Naive thymus-derived CD4-positive, alpha-beta T cell (primary cell): ENCODE measurements around the gene HID1. TPM values are rescaled to one million over a fixed set of nuclear protein-coding genes. Genes with fewer than 3 reads are reported as not detected.
"Not testable (repeated sequence)": the region's sequence is repeated elsewhere in the genome, so short reads cannot be mapped to it uniquely, and the experiment has no call there.

Source experiments
- ATAC-seq: fragments of 150-1000 bp; cut with Tn5 transposase; 2 replicates; pipeline ENCODE4 v1.10.0; 2021; ENCODE audit warnings: mild to moderate bottlenecking, moderate library complexity
- CTCF ChIA-PET: fragments of 350-600 bp; sonication (Branson Sonifier 250); formaldehyde crosslinking; loops from one replicate; lab custom pipeline; 2021; ENCODE audit warnings: antibody characterized with exemption; lab: Charles Lee
- POLR2A ChIA-PET: fragments of 350-600 bp; sonication (Branson Sonifier 250); formaldehyde crosslinking; loops from one replicate; lab custom pipeline; 2021; ENCODE audit warnings: antibody characterized with exemption, inconsistent platforms; lab: Charles Lee
- DNase-seq, 9 donors: peaks; one replicate each; pipeline versions ENCODE4 v3.0.0 to v3.0.0-alpha.2; 2020 to 2022; ENCODE audit warnings: mixed read lengths in 1 of 9
- H3K27ac ChIP-seq: one replicate; pipeline ENCODE4 v1.7.0; 2013; ENCODE audit warnings: mild to moderate bottlenecking, low read depth, low read length, moderate library complexity
- H3K27me3 ChIP-seq, 2 donors: one replicate each; pipeline ENCODE4 v1.7.0; 2013; ENCODE audit warnings: low read length in 2 of 2, mild to moderate bottlenecking in 2 of 2, moderate library complexity in 2 of 2; ENCODE audit not compliant: control insufficient read depth in 2 of 2, insufficient read depth in 2 of 2
- H3K36me3 ChIP-seq, 3 experiments: 1 replicate in 2 of 3; 2 replicates in 1 of 3; pipeline ENCODE4 v1.7.0; 2013; ENCODE audit warnings: low read length in 3 of 3, mild to moderate bottlenecking in 3 of 3, moderate library complexity in 1 of 3; ENCODE audit not compliant: insufficient read depth in 3 of 3, control insufficient read depth in 2 of 3
- H3K4me1 ChIP-seq, 2 donors: one replicate each; pipeline ENCODE4 v1.7.0; 2013; ENCODE audit warnings: low read length in 2 of 2, mild to moderate bottlenecking in 2 of 2, moderate library complexity in 1 of 2; ENCODE audit not compliant: control insufficient read depth in 2 of 2, insufficient read depth in 2 of 2
- H3K4me3 ChIP-seq: 2 replicates; pipeline ENCODE4 v1.7.0; 2013; ENCODE audit warnings: mild to moderate bottlenecking, low read length
- H3K9me3 ChIP-seq, 3 experiments: 1 replicate in 2 of 3; 2 replicates in 1 of 3; pipeline ENCODE4 v1.7.0; 2013; ENCODE audit warnings: low read length in 3 of 3; ENCODE audit not compliant: control insufficient read depth in 2 of 3
- H3K27ac Mint-ChIP-seq, 9 donors: one replicate each; pipeline ENCODE4 v1.8.0; 2020 to 2022; ENCODE audit warnings: mixed read lengths in 9 of 9, mild to moderate bottlenecking in 8 of 9, moderate library complexity in 5 of 9, inconsistent platforms in 2 of 9
- H3K27me3 Mint-ChIP-seq, 5 donors: one replicate each; pipeline ENCODE4 v1.8.0; 2021 to 2022; ENCODE audit warnings: mixed read lengths in 5 of 5, mild to moderate bottlenecking in 1 of 5
- H3K36me3 Mint-ChIP-seq, 5 donors: one replicate each; pipeline ENCODE4 v1.8.0; 2020 to 2022; ENCODE audit warnings: mixed read lengths in 5 of 5, mild to moderate bottlenecking in 3 of 5, inconsistent platforms in 1 of 5
- H3K4me1 Mint-ChIP-seq, 7 donors: one replicate each; pipeline ENCODE4 v1.8.0; 2020 to 2022; ENCODE audit warnings: mixed read lengths in 7 of 7, mild to moderate bottlenecking in 3 of 7, inconsistent platforms in 1 of 7
- H3K4me3 Mint-ChIP-seq, 10 donors: one replicate each; pipeline ENCODE4 v1.8.0; 2020 to 2022; ENCODE audit warnings: mild to moderate bottlenecking in 10 of 10, mixed read lengths in 10 of 10, moderate library complexity in 6 of 10, inconsistent platforms in 2 of 10
- H3K9me3 Mint-ChIP-seq, 11 donors: one replicate each; pipeline ENCODE4 v1.8.0; 2020 to 2022; ENCODE audit warnings: mixed read lengths in 11 of 11, mild to moderate bottlenecking in 4 of 11, inconsistent platforms in 1 of 11, moderate library complexity in 1 of 11
- intact Hi-C, 2 donors: fragments of 100-400 bp; cut with micrococcal nuclease; formaldehyde crosslinking; loops; one replicate each; pipeline ENCODE4 v1.15.1; 2023
- polyA plus RNA-seq, 2 donors: library from polyadenylated mRNA; unstranded; fragments of 300-500 nt; fragmentation: Illumina TruSeq; gene quantifications; one replicate each; pipeline ENCODE4 v1.2.3, GENCODE V29; 2021
- total RNA-seq, 6 experiments: library from RNA in 5 of 6; stranded (reverse) in 5 of 6; gene quantifications; 1 replicate in 5 of 6; 2 replicates in 1 of 6; pipeline ENCODE4 v1.2.3 and lab custom pipeline; 2021 to 2026

Gene HID1
- total and polyA plus RNA-seq, 7 experiments from 2014 or later: 0.60 to 25.2 (median 11.7) TPM

GRCh38 chr17:74982663-74983313 is 10.2 kb upstream of the HID1 start:
- intact Hi-C loops: loop anchor here in 1 of 2 donors (1.0 to 10.0 kb wide), 7 partner anchors 10 to 282 kb away; partner anchors contain the start of genes GGA3, HID1, KCTD2 and MRPL58
- Mint-ChIP-seq H3K27ac (peak overlapping the region in 8 of 9 donors; percentile 28 to 96 (median 88)), H3K4me1 (peaks cover 5 to 30% (median 26%) of the 10 kb centered on the region in 7 donors), H3K4me3 (peak overlapping the region; percentile 77 to 95 (median 91)), H3K27me3 (peaks cover 0 to 59% (median 0%) of the 10 kb centered on the region in 5 donors)
- peak overlapping the region; percentile 65 for H3K27ac ChIP-seq
- H3K36me3 Mint-ChIP-seq, H3K36me3 ChIP-seq, DNase-seq, H3K9me3 Mint-ChIP-seq, ATAC-seq, H3K9me3 ChIP-seq, H3K27me3 ChIP-seq: not testable (repeated sequence)
- peak overlapping the region; percentile 77 for H3K4me3 ChIP-seq
- POLR2A ChIA-PET: interaction anchor here (0.6 to 1.5 kb wide), 9 partner anchors 11 to 845 kb away, joined by 3 to 9 read pairs (median 3); partner anchors contain the start of genes HID1 and MRPL58
- H3K4me1 ChIP-seq: peaks cover 20 to 22% of the 10 kb centered on the region in 2 donors
- CTCF ChIA-PET: interaction anchor here (1.2 to 3.6 kb wide), 2 partner anchors 21 to 30 kb away, joined by 3 to 15 read pairs; no protein-coding TSS in a partner anchor

- Histone ChIP-seq H3K27ac (peak overlapping the region; percentile 65), H3K36me3 (no peaks in the 10 kb centered on the region), H3K9me3 (no peaks in the 10 kb centered on the region), H3K4me3 (peak overlapping the region; percentile 77), H3K4me1 (peaks cover 18 to 20% of the 10 kb centered on the region in 2 donors), H3K27me3 (no peaks in the 10 kb centered on the region)
- ChIA-PET CTCF (interaction anchor here (1.2 kb wide), 1 partner anchor 31 kb away, joined by 3 read pairs; no protein-coding TSS in a partner anchor), POLR2A (interaction anchor here (0.6 to 1.5 kb wide), 7 partner anchors 10 to 86 kb away, joined by 3 to 9 read pairs (median 3); partner anchors contain the start of genes HID1 and MRPL58)
- intact Hi-C loops: loop anchor here in 1 of 2 donors (1.0 to 10.0 kb wide), 7 partner anchors 10 to 283 kb away; partner anchors contain the start of genes GGA3, HID1, KCTD2 and MRPL58
- H3K27ac Mint-ChIP-seq: peak overlapping the region; percentile 64 to 96 (median 87)
- peaks cover 0 to 57% (median 0%) of the 10 kb centered on the region in 5 donors for H3K27me3 Mint-ChIP-seq
- no peaks in the 10 kb centered on the region for H3K36me3 Mint-ChIP-seq
- H3K9me3 Mint-ChIP-seq: no peaks in the 10 kb centered on the region
- H3K4me1 Mint-ChIP-seq: peaks cover 3 to 27% (median 23%) of the 10 kb centered on the region in 7 donors
- peak; percentile 67 to 85 (median 83) for DNase-seq
- peak overlapping the region; percentile 85 to 95 (median 92) for H3K4me3 Mint-ChIP-seq
- peak; percentile 97 for ATAC-seq
Observed at GRCh38 chr17:74981979-74982662, 9.6 kb upstream of the HID1 start.

GRCh38 chr17:74981318-74981978 is 8.9 kb upstream of the HID1 start:
- ATAC-seq (peak; percentile 23), DNase-seq (no peak)
- no peaks in the 10 kb centered on the region for H3K36me3 ChIP-seq
- H3K4me3 ChIP-seq: peak overlapping the region; percentile 77
- Mint-ChIP-seq H3K36me3 (no peaks in the 10 kb centered on the region), H3K4me3 (peak overlapping the region; percentile 85 to 95 (median 92)), H3K27me3 (peaks cover 0 to 53% (median 0%) of the 10 kb centered on the region in 5 donors), H3K9me3 (no peaks in the 10 kb centered on the region), H3K4me1 (peaks cover 0 to 20% (median 16%) of the 10 kb centered on the region in 7 donors), H3K27ac (peak overlapping the region; percentile 64 to 96 (median 87))
- ChIA-PET CTCF (no interaction called here), POLR2A (interaction anchor here (2.1 kb wide), 1 partner anchor 30 kb away, joined by 5 read pairs; the partner anchor contains the start of gene MRPL58)
- intact Hi-C loops: loop anchor here in 1 of 2 donors (10.0 kb wide), 1 partner anchor 283 kb away; the partner anchor contains the start of genes GGA3 and MRPS7
- peak overlapping the region; percentile 65 for H3K27ac ChIP-seq
- H3K27me3 ChIP-seq: no peaks in the 10 kb centered on the region
- H3K4me1 ChIP-seq: peaks cover 14 to 16% of the 10 kb centered on the region in 2 donors
- H3K9me3 ChIP-seq: no peaks in the 10 kb centered on the region

GRCh38 chr17:74979408-74980146 is 7.0 kb upstream of the HID1 start:
- intact Hi-C loops: loop anchor here in 1 of 2 donors (10.0 kb wide), 1 partner anchor 285 kb away; the partner anchor contains the start of genes GGA3 and MRPS7

GRCh38 chr17:74978240-74978639 is 5.7 kb upstream of the HID1 start:
- peaks cover 0 to 59% (median 2%) of the 10 kb centered on the region in 5 donors for H3K27me3 Mint-ChIP-seq
- no peak for ATAC-seq
- H3K9me3 Mint-ChIP-seq: no peaks in the 10 kb centered on the region
- CTCF ChIA-PET: interaction anchor here (2.4 kb wide), 1 partner anchor 17 kb away, joined by 12 read pairs; no protein-coding TSS in a partner anchor
- POLR2A ChIA-PET: interaction anchor here (0.6 to 1.1 kb wide), 2 partner anchors 30 to 47 kb away, joined by 3 to 4 read pairs; no protein-coding TSS in a partner anchor
- H3K4me3 Mint-ChIP-seq: no peak overlapping the region
- no peaks in the 10 kb centered on the region for H3K36me3 Mint-ChIP-seq
- intact Hi-C loops: no loop called here
- H3K27ac ChIP-seq: no peak overlapping the region
- no peaks in the 10 kb centered on the region for H3K27me3 ChIP-seq
- no peak for DNase-seq
- H3K4me1 ChIP-seq: peaks cover 15 to 16% of the 10 kb centered on the region in 2 donors
- no peak overlapping the region for H3K27ac Mint-ChIP-seq
- H3K9me3 ChIP-seq: no peaks in the 10 kb centered on the region
- H3K4me1 Mint-ChIP-seq: peaks cover under 1 to 20% (median 16%) of the 10 kb centered on the region in 7 donors
- H3K36me3 ChIP-seq: no peaks in the 10 kb centered on the region
- no peak overlapping the region for H3K4me3 ChIP-seq

More at GRCh38 chr17:74979408-74980146, 7.0 kb upstream of the HID1 start:
- Histone ChIP-seq H3K9me3 (no peaks in the 10 kb centered on the region), H3K36me3 (no peaks in the 10 kb centered on the region), H3K4me1 (peaks cover 14 to 16% of the 10 kb centered on the region in 2 donors), H3K27me3 (no peaks in the 10 kb centered on the region), H3K4me3 (no peak overlapping the region), H3K27ac (no peak overlapping the region)
- Mint-ChIP-seq H3K4me3 (peak overlapping the region in 5 of 10 donors; percentile 12 to 51 (median 25)), H3K27ac (peak overlapping the region in 2 of 9 donors; percentile 21 to 69), H3K9me3 (no peaks in the 10 kb centered on the region), H3K27me3 (peaks cover 0 to 53% (median 0%) of the 10 kb centered on the region in 5 donors), H3K4me1 (peaks cover 0 to 20% (median 15%) of the 10 kb centered on the region in 7 donors), H3K36me3 (no peaks in the 10 kb centered on the region)
- ChIA-PET CTCF (no interaction called here), POLR2A (interaction anchor here (0.9 to 2.1 kb wide), 4 partner anchors 20 to 55 kb away, joined by 3 to 5 read pairs (median 3); partner anchors contain the start of gene MRPL58)
- ATAC-seq (no peak), DNase-seq (no peak)
